GM12864 (cell line): ENCODE measurements around the gene TINCR.

ENCODE experiments used
- DNase-seq: peaks from one replicate; pipeline ENCODE4 v3.0.0-alpha.2; 2011; ENCODE audit warnings: low read depth
- H3K4me3 ChIP-seq: 2 replicates; pipeline ENCODE4 v1.5.1; 2011; ENCODE audit warnings: mild to moderate bottlenecking, low read depth, low read length, control low read depth
- CTCF ChIP-seq: IDR thresholded peaks from 2 replicates; pipeline ENCODE4 v1.5.1; 2011; ENCODE audit warnings: low read depth, mild to moderate bottlenecking, moderate library complexity, low read length, control low read depth, inconsistent platforms; ENCODE audit errors: missing control alignments

TINCR gene

GRCh38 chr19:5564930-5565329 is 2.8 kb downstream of the TINCR start:
- TF ChIP-seq CTCF, result no peak
- no peak overlapping the region for H3K4me3 ChIP-seq
- no peak for DNase-seq

GRCh38 chr19:5563935-5564612 is 3.7 kb downstream of the TINCR start:
- H3K4me3 ChIP-seq, result no peak overlapping the region
- no peak for DNase-seq
- no peak for TF ChIP-seq CTCF

- H3K4me3 ChIP-seq, result no peak overlapping the region
- DNase-seq, result no peak
Measured at GRCh38 chr19:5563008-5563431, 4.7 kb downstream of the TINCR start.

GRCh38 chr19:5562280-5562679 is 5.5 kb downstream of the TINCR start:
- DNase-seq, result no peak

More at GRCh38 chr19:5563008-5563431, 4.7 kb downstream of the TINCR start:
- no peak for TF ChIP-seq CTCF

GRCh38 chr19:5561559-5561958 is 6.2 kb downstream of the TINCR start:
- DNase-seq, result no peak
- peak; percentile 56 for TF ChIP-seq CTCF
- no peak overlapping the region for H3K4me3 ChIP-seq

More at GRCh38 chr19:5562280-5562679, 5.5 kb downstream of the TINCR start:
- H3K4me3 ChIP-seq, result no peak overlapping the region
- no peak for TF ChIP-seq CTCF

GRCh38 chr19:5560156-5560555 is 7.6 kb downstream of the TINCR start:
- DNase-seq, result no peak
- H3K4me3 ChIP-seq, result no peak overlapping the region
- no peak for TF ChIP-seq CTCF

- no peak for DNase-seq
- H3K4me3 ChIP-seq, result no peak overlapping the region
- TF ChIP-seq CTCF, result no peak
Measured at GRCh38 chr19:5559804-5560133, 8.0 kb downstream of the TINCR start.
